Retina (tissue), 1 donor: ENCODE results near the gene PLXNA4.
A peak's percentile ranks its signal among the peaks of the same experiment; 100 is the strongest.
"Not testable (repeated sequence)": the region's sequence is repeated elsewhere in the genome, so short reads cannot be mapped to it uniquely, and the experiment has no call there.

Source experiments
- DNase-seq: peaks from one replicate; pipeline ENCODE4 v3.0.0-alpha.2; 2016

PLXNA4 gene

DNA sequence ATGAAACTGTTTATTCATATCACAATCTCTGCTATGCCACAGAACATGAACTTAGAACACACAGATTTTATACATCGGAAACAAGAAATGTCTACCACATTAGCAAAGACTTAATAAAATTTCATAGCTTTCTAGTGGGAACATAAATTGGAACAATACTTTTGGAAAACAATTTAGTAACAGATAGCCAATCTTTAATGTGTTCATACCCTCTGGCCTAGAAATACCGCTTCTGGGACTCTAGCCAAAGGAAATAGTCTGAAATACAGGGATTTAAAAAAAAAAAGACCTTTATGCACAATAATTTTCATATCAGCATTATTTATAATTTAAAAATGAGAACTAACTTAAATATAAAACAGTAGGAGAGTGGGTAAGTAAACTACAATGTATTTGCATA, 168.5 kb downstream of the PLXNA4 start:
- no peak for DNase-seq

GRCh38 chr7:132406039-132406438, 170.2 kb downstream of the PLXNA4 start:
- DNase-seq = no peak

GRCh38 chr7:132404261-132404660, 172.0 kb downstream of the PLXNA4 start:
- no peak for DNase-seq

- DNase-seq = no peak
Measured at GRCh38 chr7:132403465-132404110, 172.7 kb downstream of the PLXNA4 start.

DNA sequence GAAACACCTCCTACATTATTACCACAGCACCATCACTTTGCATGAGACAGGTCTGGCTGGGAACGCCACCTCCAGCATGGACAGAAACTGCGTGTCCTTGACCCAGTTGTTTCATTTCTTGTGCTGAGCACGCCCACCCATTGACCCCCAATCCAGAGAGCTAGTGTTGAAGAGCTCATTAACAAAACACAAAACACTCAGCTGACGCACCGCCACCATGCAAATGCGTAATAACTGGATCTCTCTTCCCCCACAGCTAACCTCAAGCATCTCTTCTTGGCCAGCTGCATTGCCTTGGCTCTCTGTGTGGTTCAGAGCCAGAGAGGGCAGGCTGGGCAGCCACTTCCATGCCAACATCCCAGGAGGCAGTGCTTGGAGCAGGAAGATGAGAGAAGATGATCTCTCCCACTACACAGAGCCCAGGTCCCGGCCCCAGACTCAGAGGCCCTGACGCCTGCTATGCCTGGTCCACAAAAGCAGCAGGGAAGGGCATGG, 173.5 kb downstream of the PLXNA4 start:
- DNase-seq = no peak

GRCh38 chr7:132402096-132402495, 174.2 kb downstream of the PLXNA4 start:
- no peak for DNase-seq

GRCh38 chr7:132400561-132401142, 175.6 kb downstream of the PLXNA4 start:
- no peak for DNase-seq

DNA sequence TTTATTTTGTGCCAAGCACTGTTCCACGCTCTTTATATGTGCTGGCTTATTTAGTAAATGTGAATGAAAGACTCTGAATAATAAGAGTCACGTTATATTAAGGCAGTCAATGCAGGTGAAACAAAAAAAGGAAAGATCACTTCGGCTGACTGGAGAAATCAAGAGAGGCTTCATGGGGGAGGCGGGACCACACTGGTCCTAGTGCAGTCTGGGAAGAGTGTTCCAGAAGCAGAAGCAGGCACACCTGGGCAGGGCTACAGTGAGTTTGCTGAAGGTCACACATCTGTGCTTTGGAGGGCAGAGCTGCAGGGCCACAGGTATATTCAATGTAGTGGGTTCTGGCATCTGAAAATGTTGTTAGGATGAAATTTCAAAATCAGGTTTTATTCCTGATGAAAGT, 176.9 kb downstream of the PLXNA4 start:
- DNase-seq = no peak

DNA sequence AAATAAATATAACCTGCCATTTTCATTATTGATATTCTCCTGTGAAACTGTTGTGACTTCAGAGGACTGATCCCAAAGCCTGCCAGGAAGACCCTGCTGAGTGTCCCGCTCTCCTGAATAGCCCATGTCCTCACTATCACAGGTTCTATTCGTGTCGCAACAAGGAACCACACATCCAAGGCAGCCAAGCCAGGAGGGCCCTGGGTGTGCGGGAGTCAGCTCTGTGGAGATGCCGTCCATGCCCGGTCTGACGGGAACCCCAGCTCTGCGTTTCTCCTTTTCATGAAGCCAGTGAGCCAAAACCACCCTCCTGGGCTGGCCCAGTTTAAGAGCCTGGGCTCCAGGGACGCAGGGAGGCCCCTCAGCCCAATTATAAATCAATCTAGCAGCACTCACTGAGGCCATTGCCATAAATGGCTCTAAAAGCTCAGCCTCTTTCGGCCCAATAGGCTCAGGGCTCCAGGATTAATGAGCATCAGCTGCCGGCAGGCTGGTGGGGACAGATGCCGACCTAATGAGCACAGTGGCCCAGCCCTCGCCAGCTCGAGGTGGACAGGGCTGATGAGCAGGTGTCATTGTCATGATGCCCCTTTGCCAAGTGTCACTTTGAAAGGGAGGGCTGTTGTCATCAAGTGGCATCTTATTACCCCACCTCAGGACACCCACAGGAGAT, 177.9 kb downstream of the PLXNA4 start:
- peak; percentile 78 for DNase-seq

DNA sequence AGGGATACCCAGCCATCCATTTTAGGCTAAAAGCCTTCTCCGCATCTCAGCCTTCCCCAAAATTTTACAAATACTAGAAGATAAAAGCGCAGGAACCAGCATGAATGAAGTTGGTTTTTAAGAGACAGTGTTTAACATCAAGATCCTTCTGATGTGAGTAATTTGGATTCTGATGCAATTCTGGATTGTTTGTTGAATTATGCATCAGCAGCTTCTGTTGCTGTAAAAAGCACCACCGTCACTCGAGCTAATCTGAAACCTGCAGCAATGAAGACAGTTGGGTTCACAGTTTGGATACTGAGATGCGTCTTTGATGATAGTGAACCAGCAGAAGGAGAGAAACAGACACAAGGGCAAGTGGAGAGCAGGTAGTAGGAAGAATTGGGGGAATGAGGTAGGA, 179.2 kb downstream of the PLXNA4 start:
- no peak for DNase-seq

DNA sequence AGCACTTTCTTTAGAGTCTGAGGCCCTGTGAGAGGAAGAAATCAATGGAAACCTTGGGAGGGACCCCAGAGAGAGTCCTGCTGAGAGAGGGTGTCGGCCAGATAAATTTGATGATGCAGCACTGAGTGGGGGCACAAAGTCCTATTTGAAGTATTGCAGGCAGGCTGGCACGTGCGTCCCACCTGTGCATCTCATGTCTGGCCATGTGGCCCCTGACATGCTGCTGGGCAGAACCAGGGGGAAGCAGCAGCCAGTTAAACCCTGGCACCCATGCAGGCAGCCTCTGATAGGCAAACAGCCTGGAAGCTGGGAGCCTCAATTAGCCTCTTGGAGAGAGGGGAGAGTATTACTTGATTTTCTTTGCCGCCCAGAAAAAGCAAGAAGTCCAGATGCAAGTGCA, 180.9 kb downstream of the PLXNA4 start:
- no peak for DNase-seq

DNA sequence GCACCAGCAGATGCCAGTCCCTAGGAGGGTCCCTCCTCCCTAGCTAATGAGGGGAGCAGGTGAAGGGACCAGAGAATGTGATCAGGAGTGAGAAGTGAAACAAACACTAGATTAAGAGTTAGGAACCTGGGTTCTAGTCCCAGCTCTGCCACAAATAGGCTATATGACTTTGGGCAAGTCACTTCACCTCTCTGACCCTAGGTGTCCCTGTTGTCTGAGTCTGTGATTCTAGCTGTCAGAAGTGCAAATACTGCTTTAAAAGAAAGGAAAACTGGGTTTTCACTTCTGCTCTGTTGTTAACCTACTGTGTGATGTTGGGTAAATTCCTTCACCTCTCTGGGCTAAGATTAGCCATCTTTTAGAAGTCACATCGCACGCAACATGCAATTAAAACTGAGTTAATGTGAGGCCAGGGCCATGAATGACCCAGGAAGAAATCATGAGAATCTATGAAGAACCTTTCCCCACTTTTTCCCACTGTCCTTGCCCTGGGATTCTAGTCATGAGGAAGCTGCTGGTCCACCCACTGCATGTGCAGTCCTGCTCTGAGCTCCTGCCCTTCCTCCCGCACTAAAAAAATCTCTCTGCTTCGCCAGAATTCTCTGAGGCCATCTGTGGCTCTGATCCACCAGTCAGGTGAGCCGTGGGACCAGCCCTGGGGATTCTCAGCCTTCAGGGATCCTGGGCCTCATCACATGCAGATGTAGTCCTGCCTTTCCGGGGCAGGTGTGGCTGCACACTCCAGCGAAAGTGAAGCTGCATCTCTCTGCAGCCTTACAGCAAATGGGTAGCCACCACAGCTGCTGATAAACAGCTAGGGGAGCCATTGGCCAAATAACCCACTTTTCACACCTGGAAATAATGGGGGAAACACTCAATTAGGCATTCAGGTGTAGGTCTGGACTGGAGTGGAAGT, 181.7 kb downstream of the PLXNA4 start:
- DNase-seq = no peak

DNA sequence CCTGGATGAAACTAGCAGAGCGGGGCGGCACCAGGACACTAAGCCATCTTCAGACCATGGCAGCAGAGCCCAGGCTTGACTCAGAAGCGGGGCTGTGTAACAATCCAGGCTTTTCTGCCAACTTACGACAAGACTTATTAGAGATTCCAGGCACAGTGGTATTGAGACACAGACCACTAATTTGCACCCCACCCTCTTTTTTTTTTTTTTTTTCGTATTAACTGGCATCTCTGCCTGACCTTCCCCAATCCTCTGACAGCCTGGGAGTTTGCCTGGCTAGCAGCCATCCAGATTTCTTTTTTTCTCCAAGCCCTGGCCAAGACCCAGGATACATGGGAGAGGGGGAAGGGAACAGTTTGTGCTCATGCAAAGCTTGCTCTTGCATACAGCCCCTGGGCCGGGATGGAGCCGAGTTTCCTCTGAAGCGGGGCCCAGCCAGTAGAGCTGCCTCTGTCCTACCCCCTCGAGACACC, 182.4 kb downstream of the PLXNA4 start:
- DNase-seq = no peak

- no peak for DNase-seq
Measured at GRCh38 chr7:132392713-132393112, 183.6 kb downstream of the PLXNA4 start.

- DNase-seq = no peak
Measured at GRCh38 chr7:132390705-132391104, 185.6 kb downstream of the PLXNA4 start.

- not testable (repeated sequence) for DNase-seq
Measured at GRCh38 chr7:132390049-132390448, 186.2 kb downstream of the PLXNA4 start.

DNA sequence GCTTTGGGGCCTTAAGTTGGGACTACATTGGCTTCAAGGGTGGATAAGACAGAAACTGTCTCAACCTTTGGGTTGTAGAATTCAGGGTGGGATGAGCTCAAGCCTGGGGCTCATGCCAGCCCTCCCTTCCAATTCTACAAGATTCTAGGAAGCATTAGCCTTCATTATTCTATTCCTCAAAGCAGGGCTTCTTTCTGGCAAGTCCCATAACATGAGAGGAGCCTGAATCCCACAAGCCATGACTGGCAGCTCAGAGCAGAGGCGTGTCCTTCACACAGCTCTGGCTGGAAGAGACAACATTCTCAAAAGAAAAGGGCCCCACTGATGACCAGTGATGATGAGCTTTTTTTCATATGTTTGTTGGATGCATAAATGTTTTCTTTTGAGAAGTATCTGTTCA, 187.6 kb downstream of the PLXNA4 start:
- no peak for DNase-seq

DNA sequence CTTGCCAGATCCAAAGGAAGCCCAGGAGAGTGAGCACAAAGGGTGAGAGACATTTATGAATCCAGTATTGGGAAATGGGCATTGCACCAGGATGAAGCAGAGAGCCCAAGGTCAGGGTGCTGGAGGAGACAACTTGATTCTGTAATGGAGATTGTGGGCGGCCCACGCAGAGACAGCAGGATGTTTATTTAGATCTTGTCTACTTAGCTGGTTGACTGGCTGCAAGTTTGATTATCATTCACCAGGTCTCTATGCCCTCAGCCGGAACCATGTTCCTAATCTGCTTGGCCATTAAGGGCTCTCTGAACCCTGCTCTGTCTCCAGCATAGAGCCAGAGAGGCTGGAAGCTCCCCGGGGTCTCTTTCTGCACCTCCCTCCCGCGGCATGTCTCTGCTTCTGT, 188.7 kb downstream of the PLXNA4 start:
- no peak for DNase-seq

DNA sequence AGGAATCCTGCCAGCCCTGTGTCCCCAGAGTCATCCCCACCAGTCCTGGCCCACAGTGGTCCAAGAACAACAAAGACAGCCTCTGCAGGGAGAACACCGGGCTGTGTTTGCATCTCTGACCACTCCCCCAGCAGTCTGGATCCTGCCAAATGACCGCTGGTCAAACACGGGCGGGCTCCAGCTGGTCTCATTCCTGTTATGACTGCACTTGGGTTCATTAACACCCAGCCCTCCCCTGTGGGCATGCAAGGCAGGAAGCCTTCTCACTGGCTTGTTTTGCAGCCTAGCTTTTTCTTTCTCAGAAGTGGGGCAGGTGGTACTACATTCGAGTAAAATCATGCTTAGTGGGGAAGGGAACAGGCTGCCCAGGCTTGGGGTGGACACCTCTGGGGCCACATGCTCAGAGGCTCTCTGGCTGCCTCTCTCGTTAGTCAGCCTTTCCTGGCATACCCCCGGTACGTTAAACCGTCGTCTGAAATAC, 190.0 kb downstream of the PLXNA4 start:
- DNase-seq = peak; percentile 69

DNA sequence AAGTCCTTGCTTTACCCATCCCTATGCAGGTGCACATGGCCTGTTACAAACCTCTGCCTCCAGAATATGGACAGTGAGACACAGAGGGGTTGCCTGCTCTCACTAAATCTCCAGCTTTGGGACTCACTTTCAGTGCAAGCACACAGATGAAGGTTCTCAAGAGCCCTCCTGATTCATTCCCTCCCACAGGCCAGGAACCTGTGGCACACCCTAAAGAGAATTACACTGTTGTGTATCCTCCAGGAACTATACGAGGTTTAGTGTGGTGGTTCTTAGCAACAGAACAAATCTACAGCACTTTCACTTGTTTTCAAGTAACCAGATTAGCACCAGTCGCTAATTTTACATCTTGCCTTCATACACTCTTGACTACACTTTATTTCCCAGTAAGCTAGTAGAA, 192.3 kb downstream of the PLXNA4 start:
- DNase-seq = no peak

GRCh38 chr7:132381742-132382472, 194.4 kb downstream of the PLXNA4 start:
- peak; percentile 65 for DNase-seq

GRCh38 chr7:132380059-132380458, 196.2 kb downstream of the PLXNA4 start:
- DNase-seq = no peak
